Muscle layer of duodenum (tissue), 2 donors: ENCODE measurements around the gene RGS12.

Source experiments
- H3K27ac ChIP-seq: one replicate; pipeline ENCODE4 v1.7.0; 2013; ENCODE audit warnings: mild to moderate bottlenecking, low read length
- H3K27me3 ChIP-seq: one replicate; pipeline ENCODE4 v1.7.0; 2013; ENCODE audit warnings: low read depth, mild to moderate bottlenecking, control low read depth, low read length
- H3K36me3 ChIP-seq, 2 donors: one replicate each; pipeline ENCODE4 v1.7.0; 2013; ENCODE audit warnings: low read length in 2 of 2, control low read depth in 1 of 2, mild to moderate bottlenecking in 1 of 2; ENCODE audit not compliant: insufficient read depth in 2 of 2, control insufficient read depth in 1 of 2
- H3K4me1 ChIP-seq, 2 donors: one replicate each; pipeline ENCODE4 v1.7.0; 2013; ENCODE audit warnings: low read length in 2 of 2, mild to moderate bottlenecking in 2 of 2, control low read depth in 1 of 2, moderate library complexity in 1 of 2; ENCODE audit not compliant: insufficient read depth in 2 of 2, control insufficient read depth in 1 of 2
- H3K4me3 ChIP-seq, 2 donors: one replicate each; pipeline ENCODE4 v1.7.0; 2013; ENCODE audit warnings: low read length in 2 of 2, low read depth in 1 of 2, mild to moderate bottlenecking in 1 of 2
- H3K9me3 ChIP-seq, 2 donors: one replicate each; pipeline ENCODE4 v1.7.0; 2013; ENCODE audit warnings: low read length in 2 of 2, control low read depth in 1 of 2, mild to moderate bottlenecking in 1 of 2; ENCODE audit not compliant: control insufficient read depth in 1 of 2
- donor health status: healthy.

RGS12 gene

DNA sequence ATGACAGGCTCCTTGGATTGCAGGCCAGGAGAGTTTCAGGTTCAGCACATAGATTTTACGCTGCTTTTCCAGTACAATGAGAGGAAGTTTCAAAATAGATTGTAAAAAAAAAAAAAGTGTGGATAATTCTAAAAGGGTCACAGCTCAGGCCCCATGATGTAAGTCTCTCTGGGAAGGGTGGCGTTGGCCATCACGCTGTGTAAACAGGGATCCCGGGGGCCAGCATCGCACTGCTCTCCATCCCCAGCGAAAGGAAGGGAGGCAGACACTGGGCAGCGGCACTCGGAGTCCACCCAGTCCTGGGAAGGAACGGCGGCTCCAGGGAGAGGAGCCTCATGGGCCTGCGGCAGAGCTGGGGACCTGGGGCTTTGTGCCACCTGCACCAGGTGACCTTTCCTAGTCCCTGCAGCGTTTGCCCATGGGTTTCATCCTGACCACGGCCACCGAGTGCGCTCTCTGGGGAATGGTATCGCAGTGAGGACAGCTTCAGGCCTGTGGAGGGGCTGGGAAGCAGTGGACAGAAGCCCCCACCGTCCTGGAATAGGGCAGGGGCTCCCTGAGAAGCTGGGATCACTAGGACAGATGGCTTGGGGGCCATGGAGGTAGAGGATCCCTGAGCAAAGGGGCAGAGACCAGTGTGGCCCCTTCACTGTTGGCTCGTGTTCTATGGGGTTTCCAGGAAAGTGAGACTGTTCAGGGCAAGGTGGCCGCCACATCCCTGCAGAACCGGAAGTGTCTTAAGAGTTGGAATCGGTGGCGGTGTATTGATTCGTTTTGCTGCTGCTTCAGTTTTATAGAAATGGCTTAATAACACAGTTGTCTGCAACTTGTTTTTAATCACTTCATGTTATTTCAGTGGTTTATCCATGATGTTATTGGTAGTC is 38.9 kb downstream of the RGS12 start:
- Histone ChIP-seq H3K9me3 (no peaks in the 10 kb centered on the region), H3K36me3 (no peaks in the 10 kb centered on the region), H3K4me3 (no peak overlapping the region), H3K27ac (no peak overlapping the region), H3K27me3 (no peaks in the 10 kb centered on the region), H3K4me1 (peaks cover 0 to 9% of the 10 kb centered on the region in 2 donors)

DNA sequence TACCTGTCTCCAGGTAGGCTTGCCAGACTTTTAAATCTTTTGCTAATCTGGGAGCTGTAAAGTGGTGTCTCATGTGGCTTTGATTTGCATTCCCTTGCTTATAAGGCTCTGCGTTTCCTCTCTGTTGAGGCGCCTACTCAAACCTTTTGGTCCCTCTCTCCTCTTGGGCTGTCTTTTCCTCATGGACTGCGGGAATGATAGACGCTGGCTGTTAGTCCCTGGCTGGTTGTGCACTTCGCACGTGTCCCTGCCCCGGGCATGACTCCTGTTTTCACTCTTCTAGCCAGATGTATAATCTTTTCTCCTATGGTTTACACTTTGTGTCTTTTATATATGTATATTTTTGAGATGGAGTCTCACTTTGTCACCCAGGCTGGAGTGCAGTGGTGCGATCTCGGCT is 39.7 kb downstream of the RGS12 start:
- Histone ChIP-seq H3K27ac (no peak overlapping the region), H3K4me1 (peaks cover 0 to 9% of the 10 kb centered on the region in 2 donors), H3K36me3 (no peaks in the 10 kb centered on the region), H3K27me3 (no peaks in the 10 kb centered on the region), H3K4me3 (no peak overlapping the region), H3K9me3 (no peaks in the 10 kb centered on the region)

DNA sequence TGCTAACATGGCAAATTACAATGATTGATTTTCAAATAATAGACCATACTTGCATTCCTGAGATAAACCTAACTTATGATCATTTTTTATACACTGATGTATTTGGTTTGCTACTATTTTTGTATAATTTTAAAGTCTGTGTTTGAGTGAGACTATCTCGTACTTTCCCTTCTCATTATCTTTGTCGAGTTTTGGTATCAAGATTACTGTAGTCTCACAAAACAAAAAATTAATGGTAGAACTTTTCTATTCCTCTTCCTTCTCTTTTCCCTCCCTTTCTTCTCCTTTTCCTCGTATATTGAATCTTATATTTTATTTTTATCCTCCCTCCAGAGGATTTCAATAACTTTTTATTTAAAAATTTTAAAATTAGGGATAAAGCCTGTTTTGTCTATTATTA is 41.5 kb downstream of the RGS12 start:
- no peaks in the 10 kb centered on the region for H3K9me3 ChIP-seq

DNA sequence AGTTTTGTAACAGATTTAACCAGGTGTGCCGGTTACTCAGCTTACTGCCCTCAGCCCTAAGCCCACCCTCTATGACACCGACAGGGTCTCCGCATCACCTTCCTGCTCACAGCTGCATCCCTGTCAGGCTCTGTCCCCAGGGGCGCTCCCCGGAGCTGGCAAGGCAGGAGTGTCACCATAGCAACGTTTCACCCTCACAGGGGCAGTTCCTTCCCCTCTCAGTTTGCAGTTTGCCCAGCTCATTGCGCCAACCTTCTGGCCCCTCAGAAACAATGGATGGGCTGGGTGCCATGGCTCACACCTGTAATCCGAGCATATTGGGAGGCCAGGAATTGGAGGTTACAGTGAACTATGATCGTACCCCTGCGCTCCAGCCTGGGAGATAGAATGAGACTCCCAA is 42.6 kb downstream of the RGS12 start:
- no peaks in the 10 kb centered on the region for H3K36me3 ChIP-seq
- no peaks in the 10 kb centered on the region for H3K27me3 ChIP-seq
- H3K4me1 ChIP-seq, result peaks cover 0 to 9% of the 10 kb centered on the region in 2 donors
- no peak overlapping the region for H3K4me3 ChIP-seq
- no peak overlapping the region for H3K27ac ChIP-seq
- no peaks in the 10 kb centered on the region for H3K9me3 ChIP-seq

More for the DNA sequence above, 41.5 kb downstream of the RGS12 start:
- H3K27me3 ChIP-seq, result no peaks in the 10 kb centered on the region
- H3K36me3 ChIP-seq, result no peaks in the 10 kb centered on the region
- H3K4me1 ChIP-seq, result peaks cover 0 to 9% of the 10 kb centered on the region in 2 donors
- H3K27ac ChIP-seq, result no peak overlapping the region
- no peak overlapping the region for H3K4me3 ChIP-seq

- peaks cover 0 to 9% of the 10 kb centered on the region in 2 donors for H3K4me1 ChIP-seq
- H3K9me3 ChIP-seq, result no peaks in the 10 kb centered on the region
- no peaks in the 10 kb centered on the region for H3K36me3 ChIP-seq
- H3K27ac ChIP-seq, result no peak overlapping the region
- H3K27me3 ChIP-seq, result no peaks in the 10 kb centered on the region
- H3K4me3 ChIP-seq, result no peak overlapping the region
Observed at GRCh38 chr4:3335982-3336381, 43.2 kb downstream of the RGS12 start.

- H3K4me1 ChIP-seq, result peaks cover 0 to 9% of the 10 kb centered on the region in 2 donors
- no peaks in the 10 kb centered on the region for H3K27me3 ChIP-seq
- no peaks in the 10 kb centered on the region for H3K9me3 ChIP-seq
- no peaks in the 10 kb centered on the region for H3K36me3 ChIP-seq
- H3K4me3 ChIP-seq, result no peak overlapping the region
- H3K27ac ChIP-seq, result no peak overlapping the region
Observed at GRCh38 chr4:3336382-3337356, 43.8 kb downstream of the RGS12 start.

GRCh38 chr4:3337357-3337732 is 44.5 kb downstream of the RGS12 start:
- H3K4me1 ChIP-seq, result peaks cover 3 to 15% of the 10 kb centered on the region in 2 donors
- no peaks in the 10 kb centered on the region for H3K27me3 ChIP-seq
- H3K36me3 ChIP-seq, result no peaks in the 10 kb centered on the region
- H3K4me3 ChIP-seq, result no peak overlapping the region
- H3K27ac ChIP-seq, result no peak overlapping the region
- no peaks in the 10 kb centered on the region for H3K9me3 ChIP-seq

GRCh38 chr4:3337811-3338210 is 45.0 kb downstream of the RGS12 start:
- Histone ChIP-seq H3K27ac (no peak overlapping the region), H3K36me3 (no peaks in the 10 kb centered on the region), H3K4me3 (no peak overlapping the region), H3K4me1 (peaks cover 3 to 16% of the 10 kb centered on the region in 2 donors), H3K27me3 (no peaks in the 10 kb centered on the region), H3K9me3 (no peaks in the 10 kb centered on the region)

- H3K4me3 ChIP-seq, result no peak overlapping the region
Observed at GRCh38 chr4:3338321-3338838, 45.6 kb downstream of the RGS12 start.

DNA sequence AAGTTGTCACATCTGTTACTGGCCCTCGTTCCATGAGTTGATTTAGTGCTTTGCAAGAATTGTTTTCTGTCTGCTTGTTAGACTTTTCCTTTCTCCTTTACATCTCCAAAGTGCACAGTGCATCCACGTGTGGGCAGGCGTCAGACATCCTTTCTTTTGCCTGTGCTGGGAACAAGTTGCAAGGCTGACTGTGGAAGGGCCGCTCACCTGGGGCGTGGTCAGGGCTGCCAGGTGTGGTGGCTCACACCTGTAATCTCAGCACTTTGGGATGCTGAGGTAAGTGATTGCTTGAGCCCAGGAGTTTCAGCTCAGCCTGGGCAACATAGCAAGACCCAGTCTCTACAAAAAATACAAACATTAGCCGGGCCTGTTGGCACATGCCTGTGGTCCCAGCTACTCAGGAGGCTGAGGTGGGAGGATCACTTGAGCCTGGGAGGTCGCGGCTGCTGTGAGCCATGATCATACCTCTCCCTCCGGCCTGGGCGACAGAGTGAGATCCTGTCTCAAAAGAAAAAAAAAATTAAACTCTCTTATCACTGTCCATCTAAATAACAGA is 46.2 kb downstream of the RGS12 start:
- Histone ChIP-seq H3K27ac (no peak overlapping the region), H3K36me3 (no peaks in the 10 kb centered on the region), H3K4me1 (peaks cover 3 to 14% of the 10 kb centered on the region in 2 donors), H3K4me3 (no peak overlapping the region), H3K9me3 (no peaks in the 10 kb centered on the region), H3K27me3 (no peaks in the 10 kb centered on the region)

More at GRCh38 chr4:3338321-3338838, 45.6 kb downstream of the RGS12 start:
- Histone ChIP-seq H3K36me3 (no peaks in the 10 kb centered on the region), H3K9me3 (no peaks in the 10 kb centered on the region), H3K27me3 (no peaks in the 10 kb centered on the region), H3K27ac (no peak overlapping the region), H3K4me1 (peaks cover 3 to 16% of the 10 kb centered on the region in 2 donors)

DNA sequence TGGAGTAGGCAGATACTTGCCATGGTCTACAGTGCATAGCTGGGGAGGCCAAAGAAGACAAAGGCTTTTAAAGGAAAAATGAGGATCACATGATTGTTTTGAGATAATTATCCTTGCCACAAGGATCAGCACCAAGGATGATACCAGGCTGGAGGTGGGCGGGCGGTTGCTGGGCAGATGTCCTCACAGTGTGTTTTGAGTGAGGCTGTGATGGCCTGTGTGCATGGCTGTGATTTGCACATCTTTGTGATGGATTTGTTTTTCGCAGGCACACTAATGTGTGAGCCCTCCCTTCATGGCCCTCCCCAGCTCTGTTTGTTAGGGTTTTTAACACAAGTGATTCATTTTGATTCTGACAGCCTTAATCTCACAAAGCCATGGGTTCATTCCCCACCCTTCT is 46.8 kb downstream of the RGS12 start:
- Histone ChIP-seq H3K27ac (no peak overlapping the region), H3K36me3 (no peaks in the 10 kb centered on the region), H3K9me3 (no peaks in the 10 kb centered on the region), H3K4me1 (peaks cover 3 to 13% of the 10 kb centered on the region in 2 donors), H3K4me3 (no peak overlapping the region), H3K27me3 (no peaks in the 10 kb centered on the region)
